Measurements from ENCODE around the gene SEM1.

GRCh38 chr7:96719164-96719563 is 9.5 kb upstream of the SEM1 start:
- TF ChIP-seq, protein P1, sequence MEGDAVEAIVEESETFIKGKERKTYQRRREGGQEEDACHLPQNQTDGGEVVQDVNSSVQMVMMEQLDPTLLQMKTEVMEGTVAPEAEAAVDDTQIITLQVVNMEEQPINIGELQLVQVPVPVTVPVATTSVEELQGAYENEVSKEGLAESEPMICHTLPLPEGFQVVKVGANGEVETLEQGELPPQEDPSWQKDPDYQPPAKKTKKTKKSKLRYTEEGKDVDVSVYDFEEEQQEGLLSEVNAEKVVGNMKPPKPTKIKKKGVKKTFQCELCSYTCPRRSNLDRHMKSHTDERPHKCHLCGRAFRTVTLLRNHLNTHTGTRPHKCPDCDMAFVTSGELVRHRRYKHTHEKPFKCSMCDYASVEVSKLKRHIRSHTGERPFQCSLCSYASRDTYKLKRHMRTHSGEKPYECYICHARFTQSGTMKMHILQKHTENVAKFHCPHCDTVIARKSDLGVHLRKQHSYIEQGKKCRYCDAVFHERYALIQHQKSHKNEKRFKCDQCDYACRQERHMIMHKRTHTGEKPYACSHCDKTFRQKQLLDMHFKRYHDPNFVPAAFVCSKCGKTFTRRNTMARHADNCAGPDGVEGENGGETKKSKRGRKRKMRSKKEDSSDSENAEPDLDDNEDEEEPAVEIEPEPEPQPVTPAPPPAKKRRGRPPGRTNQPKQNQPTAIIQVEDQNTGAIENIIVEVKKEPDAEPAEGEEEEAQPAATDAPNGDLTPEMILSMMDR (optimal IDR thresholded peaks at IDR 0.05 in 1 of 3, IDR thresholded peaks at IDR 0.05 in 1 of 3, conservative IDR thresholded peaks at IDR 0.05 in 1 of 3; ENCODE audit: extremely low read depth in 1 of 3, insufficient read depth in 2 of 3, low read length in 3 of 3): no peak
- no peak for TF ChIP-seq EZH2 (IDR thresholded peaks at IDR 0.05; ENCODE audit: low read length)

Data from keratinocyte (primary cell).